Smooth muscle cell (in vitro differentiated cells): ENCODE data around the gene GPR157. TPM values are rescaled to one million over a fixed set of nuclear protein-coding genes. Genes with fewer than 3 reads are reported as not detected.
"Not testable (repeated sequence)": the region's sequence is repeated elsewhere in the genome, so short reads cannot be mapped to it uniquely, and the experiment has no call there.

Source experiments
- DNase-seq: peaks from one replicate; lab custom pipeline; 2025; ENCODE audit not compliant: unreplicated experiment; lab: John Stamatoyannopoulos, UW
- H2AFZ ChIP-seq: fragments of 200-600 bp; sonication (generic); 2 replicates; pipeline ENCODE4 v1.6.0; 2016; ENCODE audit warnings: antibody characterized with exemption, low read depth, mild to moderate bottlenecking
- H3F3A ChIP-seq: fragments of 200-600 bp; sonication (generic); 2 replicates; pipeline ENCODE4 v1.6.0; 2017; ENCODE audit warnings: antibody characterized with exemption, low read depth
- H3K27ac ChIP-seq: fragments of 200-600 bp; sonication (generic); 2 replicates; pipeline ENCODE4 v1.5.1; 2016; ENCODE audit warnings: low read depth, mild to moderate bottlenecking
- H3K27me3 ChIP-seq: fragments of 200-600 bp; sonication (generic); 2 replicates; pipeline ENCODE4 v1.6.1; 2016; ENCODE audit warnings: low read depth, mild to moderate bottlenecking
- H3K36me3 ChIP-seq: fragments of 200-600 bp; sonication (generic); 2 replicates; pipeline ENCODE4 v1.5.1; 2016; ENCODE audit warnings: low read depth
- H3K4me1 ChIP-seq: fragments of 200-600 bp; sonication (generic); 2 replicates; pipeline ENCODE4 v1.5.1; 2016; ENCODE audit warnings: low read depth
- H3K4me2 ChIP-seq: fragments of 200-600 bp; sonication (generic); 2 replicates; pipeline ENCODE4 v1.6.0; 2016; ENCODE audit warnings: mild to moderate bottlenecking
- H3K4me3 ChIP-seq: fragments of 200-600 bp; sonication (generic); 2 replicates; pipeline ENCODE4 v1.5.1; 2016; ENCODE audit warnings: mild to moderate bottlenecking
- H3K79me2 ChIP-seq: fragments of 200-600 bp; sonication (generic); 2 replicates; pipeline ENCODE4 v1.6.0; 2016; ENCODE audit warnings: low read depth, mild to moderate bottlenecking
- H3K9ac ChIP-seq: fragments of 200-600 bp; sonication (generic); 2 replicates; pipeline ENCODE4 v1.6.0; 2016; ENCODE audit warnings: low read depth
- H3K9me3 ChIP-seq: fragments of 200-600 bp; sonication (generic); replicated peaks from 2 replicates; pipeline ENCODE4 v1.5.1; 2016; ENCODE audit warnings: low read depth
- H4K20me1 ChIP-seq: fragments of 200-600 bp; sonication (generic); 2 replicates; pipeline ENCODE4 v1.6.0; 2016; ENCODE audit warnings: low read depth
- CTCF ChIP-seq: fragments of 200-600 bp; sonication (generic); IDR thresholded peaks from 2 replicates; pipeline ENCODE4 v1.5.1; 2017; ENCODE audit warnings: borderline replicate concordance, mild to moderate bottlenecking, antibody characterized with exemption; ENCODE audit not compliant: insufficient read depth, poor library complexity, severe bottlenecking
- WGBS: methylation state at CpG from one replicate; pipeline ENCODE4 v1.1.7; 2016; ENCODE audit warnings: low lambda C conversion rate; 5-methylcytosine and 5-hydroxymethylcytosine counted together
- polyA plus RNA-seq: library from polyadenylated mRNA; unstranded; fragments of >200 nt; fragmentation: Nextera tagmentation; extraction: Ambion mirVana; gene quantifications from 2 replicates; pipeline ENCODE4 v1.2.1, GENCODE V29; 2016
- total RNA-seq: library from RNA; depleted of rRNA; stranded (reverse); fragments of >200 nt; gene quantifications from 2 replicates; pipeline ENCODE4 v1.2.3, GENCODE V29; 2014

Gene GPR157
- total and polyA plus RNA-seq, 2 experiments from 2014 or later = 1.6 to 2.8 TPM

GRCh38 chr1:9095818-9096217 lies 33.1 kb downstream of the GPR157 start:
- no peak for DNase-seq
- no peaks in the 10 kb centered on the region for H3K9me3 ChIP-seq
- H3K27ac ChIP-seq = no peak overlapping the region
- H3K4me2 ChIP-seq = no peak overlapping the region
- TF ChIP-seq CTCF = no peak
- no peaks in the 10 kb centered on the region for H3K79me2 ChIP-seq
- peaks cover 5% of the 10 kb centered on the region for H3F3A ChIP-seq
- H3K27me3 ChIP-seq = peaks cover 4% of the 10 kb centered on the region
- H3K4me3 ChIP-seq = no peak overlapping the region
- no peak overlapping the region for H2AFZ ChIP-seq
- WGBS = 93% methylated on average over 2 of the region's 2 CpGs
- H3K4me1 ChIP-seq = no peaks in the 10 kb centered on the region
- H3K36me3 ChIP-seq = no peaks in the 10 kb centered on the region
- H3K9ac ChIP-seq = no peak overlapping the region
- no peaks in the 10 kb centered on the region for H4K20me1 ChIP-seq

GRCh38 chr1:9093996-9094595 lies 34.8 kb downstream of the GPR157 start:
- not testable (repeated sequence) for H3K9ac ChIP-seq, H4K20me1 ChIP-seq, DNase-seq, H3K9me3 ChIP-seq, H3K36me3 ChIP-seq, H3K4me1 ChIP-seq, H3K4me2 ChIP-seq, H3K27me3 ChIP-seq, H3K27ac ChIP-seq, H3K4me3 ChIP-seq, H2AFZ ChIP-seq, H3K79me2 ChIP-seq, H3F3A ChIP-seq
- WGBS = 85% methylated on average over 18 of the region's 18 CpGs

- H3F3A ChIP-seq = no peaks in the 10 kb centered on the region
- H3K4me1 ChIP-seq = no peaks in the 10 kb centered on the region
- peaks cover 4% of the 10 kb centered on the region for H3K27me3 ChIP-seq
- no peaks in the 10 kb centered on the region for H3K36me3 ChIP-seq
- no peak for TF ChIP-seq CTCF
- no peaks in the 10 kb centered on the region for H4K20me1 ChIP-seq
- H3K79me2 ChIP-seq = no peaks in the 10 kb centered on the region
- 84% methylated on average over 6 of the region's 6 CpGs for WGBS
- H3K9me3 ChIP-seq = no peaks in the 10 kb centered on the region
- no peak overlapping the region for H3K9ac ChIP-seq
- DNase-seq = no peak
- no peak overlapping the region for H3K4me2 ChIP-seq
- no peak overlapping the region for H2AFZ ChIP-seq
- no peak overlapping the region for H3K27ac ChIP-seq
- H3K4me3 ChIP-seq = no peak overlapping the region
Measured at GRCh38 chr1:9093581-9093980, 35.3 kb downstream of the GPR157 start.

- Histone ChIP-seq H3K36me3 (no peaks in the 10 kb centered on the region), H3K27ac (no peak overlapping the region), H2AFZ (no peak overlapping the region), H3K9me3 (no peaks in the 10 kb centered on the region), H4K20me1 (no peaks in the 10 kb centered on the region), H3K27me3 (peaks cover 4% of the 10 kb centered on the region), H3F3A (no peaks in the 10 kb centered on the region), H3K4me1 (no peaks in the 10 kb centered on the region), H3K79me2 (no peaks in the 10 kb centered on the region), H3K4me3 (no peak overlapping the region), H3K4me2 (no peak overlapping the region), H3K9ac (no peak overlapping the region)
- no peak for TF ChIP-seq CTCF
- 76% methylated on average over 6 of the region's 6 CpGs for WGBS
- no peak for DNase-seq
Measured at GRCh38 chr1:9093091-9093490, 35.8 kb downstream of the GPR157 start.
